Measurements from ENCODE around the gene ALK. TPM values are rescaled to one million over a fixed set of nuclear protein-coding genes. Genes with fewer than 3 reads are reported as not detected.

Gene ALK
- total RNA-seq, 2 donors from 2014 or later, result 0.19 TPM; not detected in 1

- H3K4me1 ChIP-seq, result no peaks in the 10 kb centered on the region
- no peak overlapping the region for H3K9ac ChIP-seq (ENCODE audit: low read depth in 2 of 2, low read length in 2 of 2)
- H3K4me3 ChIP-seq, result no peak overlapping the region
- H3K9me3 ChIP-seq, result no peaks in the 10 kb centered on the region
- H3K27me3 ChIP-seq, result no peaks in the 10 kb centered on the region
- intact Hi-C loops (cut with DNase I), result no loop called here
- H3K36me3 ChIP-seq, result no peaks in the 10 kb centered on the region
- no peak overlapping the region for H3K27ac ChIP-seq
- DNase-seq, result no peak
- no peak for TF ChIP-seq CTCF (IDR thresholded peaks at IDR 0.05)
Measured at GRCh38 chr2:29241341-29241740, 680.0 kb downstream of the ALK start.

- H3K4me3 ChIP-seq, result no peak overlapping the region
- H3K27ac ChIP-seq, result no peak overlapping the region
- no peak overlapping the region for H3K9ac ChIP-seq (ENCODE audit: low read depth in 2 of 2, low read length in 2 of 2)
- no peak for DNase-seq
- H3K9me3 ChIP-seq, result no peaks in the 10 kb centered on the region
- no peaks in the 10 kb centered on the region for H3K36me3 ChIP-seq
- no peaks in the 10 kb centered on the region for H3K27me3 ChIP-seq
- intact Hi-C loops (cut with DNase I), result no loop called here
- TF ChIP-seq CTCF (IDR thresholded peaks at IDR 0.05), result no peak
- no peaks in the 10 kb centered on the region for H3K4me1 ChIP-seq
Measured at GRCh38 chr2:29240601-29241000, 680.8 kb downstream of the ALK start.

- H3K27ac ChIP-seq, result no peak overlapping the region
- DNase-seq, result no peak
- no peaks in the 10 kb centered on the region for H3K36me3 ChIP-seq
- H3K9ac ChIP-seq (ENCODE audit: low read depth in 2 of 2, low read length in 2 of 2), result no peak overlapping the region
- no peaks in the 10 kb centered on the region for H3K27me3 ChIP-seq
- H3K9me3 ChIP-seq, result no peaks in the 10 kb centered on the region
- H3K4me3 ChIP-seq, result no peak overlapping the region
- intact Hi-C loops (cut with DNase I), result no loop called here
- no peak for TF ChIP-seq CTCF (IDR thresholded peaks at IDR 0.05)
- no peaks in the 10 kb centered on the region for H3K4me1 ChIP-seq
Measured at GRCh38 chr2:29239209-29239960, 682.0 kb downstream of the ALK start.

- intact Hi-C loops (cut with DNase I), result no loop called here
- Histone ChIP-seq H3K27me3 (no peaks in the 10 kb centered on the region), H3K4me3 (no peak overlapping the region), H3K27ac (no peak overlapping the region), H3K9ac (ENCODE audit: low read depth in 2 of 2, low read length in 2 of 2) (no peak overlapping the region), H3K36me3 (no peaks in the 10 kb centered on the region), H3K4me1 (no peaks in the 10 kb centered on the region), H3K9me3 (no peaks in the 10 kb centered on the region)
- TF ChIP-seq CTCF (IDR thresholded peaks at IDR 0.05), result no peak
- no peak for DNase-seq
Measured at GRCh38 chr2:29238497-29238896, 682.9 kb downstream of the ALK start.

- no peak for DNase-seq
Measured at GRCh38 chr2:29236074-29236473, 685.3 kb downstream of the ALK start.

More at GRCh38 chr2:29236074-29236473, 685.3 kb downstream of the ALK start:
- TF ChIP-seq CTCF (IDR thresholded peaks at IDR 0.05), result no peak
- H3K27ac ChIP-seq, result no peak overlapping the region
- H3K36me3 ChIP-seq, result no peaks in the 10 kb centered on the region
- H3K9ac ChIP-seq (ENCODE audit: low read depth in 2 of 2, low read length in 2 of 2), result no peak overlapping the region
- H3K4me3 ChIP-seq, result no peak overlapping the region
- intact Hi-C loops (cut with DNase I), result no loop called here
- no peaks in the 10 kb centered on the region for H3K4me1 ChIP-seq
- no peaks in the 10 kb centered on the region for H3K9me3 ChIP-seq
- H3K27me3 ChIP-seq, result no peaks in the 10 kb centered on the region

Data from colonic mucosa (tissue), 4 donors.